ENCODE measurements around the gene PHF1.
"Not testable (repeated sequence)": the region's sequence is repeated elsewhere in the genome, so short reads cannot be mapped to it uniquely, and the experiment has no call there.

GRCh38 chr6:33399881-33400280, 10.9 kb upstream of the PHF1 start:
- TF ChIP-seq MAX (IDR thresholded peaks at IDR 0.05; ENCODE audit: low read depth, low read length); CTCF (IDR thresholded peaks at IDR 0.05; ENCODE audit: low read depth, low read length); POLR2A (IDR thresholded peaks at IDR 0.05; ENCODE audit: extremely low read depth, insufficient read length): not testable (repeated sequence)

Data from NB4 (cell line).